ENCODE results near the gene LHFPL6.

Gene LHFPL6

GRCh38 chr13:39602614-39603366 is at the start of gene LHFPL6:
TSS of gene LHFPL6 (minus strand) at chr13:39603193.
- peak; percentile 13 for DNase-seq (ENCODE audit: low read depth)

- DNase-seq (ENCODE audit: low read depth) = no peak
Observed at GRCh38 chr13:39646122-39646521, 43.1 kb upstream of the LHFPL6 start.

DNA sequence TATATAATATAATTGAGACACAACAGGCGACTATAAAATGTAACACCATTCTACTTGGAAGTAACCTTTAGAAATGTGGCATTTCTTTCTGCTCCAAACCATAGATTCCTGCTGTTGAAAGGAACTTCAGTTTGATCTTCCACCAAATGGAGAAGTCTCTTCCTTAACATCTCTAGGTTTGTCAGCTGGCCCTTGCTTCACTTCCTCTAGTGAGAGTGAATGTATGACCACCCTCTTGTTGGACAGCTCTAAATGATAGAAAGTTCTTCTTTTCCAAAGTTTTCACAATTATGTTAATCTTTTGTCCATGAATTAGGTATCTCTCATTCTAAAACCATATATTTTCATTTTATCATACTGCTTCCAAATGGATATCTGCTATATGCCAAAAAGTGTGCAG is 38.7 kb upstream of the LHFPL6 start:
- DNase-seq (ENCODE audit: low read depth) = no peak

DNA sequence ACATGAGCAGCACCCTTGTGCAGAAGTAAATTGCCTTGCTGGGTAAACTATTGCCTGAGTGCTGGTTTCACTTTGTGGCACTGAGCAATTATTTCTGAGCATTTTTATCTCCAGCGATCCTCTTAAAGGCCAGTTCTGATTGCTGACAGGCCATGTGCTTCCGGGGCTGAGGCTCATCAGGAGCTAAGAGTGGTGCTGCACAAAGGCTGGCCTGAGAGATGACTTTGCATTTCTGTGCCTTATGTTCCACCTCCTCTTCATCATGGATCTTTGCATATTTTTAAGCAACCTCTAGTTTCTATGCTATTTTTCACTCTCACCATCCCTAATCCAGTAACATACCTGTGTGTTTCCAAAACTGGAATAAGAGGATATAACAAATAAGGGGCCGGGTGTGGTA is 34.9 kb upstream of the LHFPL6 start:
- DNase-seq (ENCODE audit: low read depth) = no peak

DNA sequence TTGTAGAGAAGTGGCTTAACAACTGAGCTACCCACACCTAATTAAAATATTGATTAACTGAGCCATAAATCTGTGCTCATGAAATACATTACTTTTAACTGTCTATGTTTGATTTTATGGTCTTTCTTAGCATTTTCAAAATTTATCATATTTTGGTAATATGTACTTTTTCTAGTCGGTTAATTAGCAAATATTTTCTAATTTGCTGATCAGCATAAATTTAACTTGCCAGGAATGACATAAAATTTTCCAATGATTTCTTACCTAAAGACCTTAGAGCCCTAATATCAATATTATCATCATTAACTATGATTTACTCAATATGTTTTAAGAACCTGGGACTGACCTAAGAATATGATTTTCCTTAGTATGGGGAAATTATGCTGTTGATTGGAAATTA is 32.6 kb upstream of the LHFPL6 start:
- DNase-seq (ENCODE audit: low read depth) = no peak

GRCh38 chr13:39632994-39633393 is 30.0 kb upstream of the LHFPL6 start:
- DNase-seq (ENCODE audit: low read depth) = no peak

DNA sequence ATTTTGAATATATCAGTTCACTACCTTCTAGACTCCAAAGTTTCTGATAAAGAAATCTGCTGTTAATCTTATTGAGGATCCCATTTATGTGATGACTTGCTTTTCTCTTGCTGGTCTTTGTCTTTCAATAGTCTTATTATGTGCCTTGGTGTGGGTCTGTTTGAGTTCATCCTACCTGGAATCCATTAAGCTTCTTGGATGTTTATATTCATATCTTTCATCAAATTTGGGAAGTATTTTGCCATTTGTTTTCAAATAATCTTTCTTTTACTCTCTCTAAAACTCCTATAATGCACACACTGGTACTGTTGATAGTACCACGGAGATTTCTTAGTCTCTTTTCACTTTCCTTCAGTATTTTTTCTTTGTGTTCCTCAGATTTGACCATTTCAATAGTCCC is 28.3 kb upstream of the LHFPL6 start:
- no peak for DNase-seq (ENCODE audit: low read depth)

- DNase-seq (ENCODE audit: low read depth) = no peak
Observed at GRCh38 chr13:39623466-39623865, 20.5 kb upstream of the LHFPL6 start.

- DNase-seq (ENCODE audit: low read depth) = no peak
Observed at GRCh38 chr13:39618561-39618960, 15.6 kb upstream of the LHFPL6 start.

DNA sequence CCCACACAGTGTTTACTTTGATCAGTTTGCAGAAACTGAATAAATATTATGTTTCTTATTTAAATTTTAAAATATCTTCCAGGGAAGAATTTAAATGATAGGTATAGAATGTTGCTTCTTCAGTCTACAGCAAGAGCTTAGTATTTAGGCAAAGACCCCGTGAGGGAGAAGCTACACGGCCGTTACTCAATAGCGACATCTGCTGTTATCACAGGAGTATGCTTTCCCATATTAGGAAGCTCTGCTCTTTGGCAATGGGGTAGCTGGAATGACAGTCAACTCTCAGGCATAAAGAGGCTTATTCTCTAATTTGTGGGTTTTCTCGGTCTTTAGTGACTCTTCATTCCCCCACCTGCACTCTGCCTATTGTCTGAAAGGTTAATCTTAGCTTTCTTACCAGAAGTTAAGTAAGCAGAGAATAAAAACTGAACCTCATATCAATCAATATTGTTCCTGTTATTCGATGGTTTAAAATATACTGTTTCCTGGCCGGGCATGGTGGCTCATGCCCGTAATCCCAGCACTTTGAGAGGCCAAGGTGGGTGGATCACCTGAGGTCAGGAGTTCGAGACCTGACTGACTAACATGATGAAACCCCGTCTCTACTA is 13.2 kb upstream of the LHFPL6 start:
- no peak for DNase-seq (ENCODE audit: low read depth)

- DNase-seq (ENCODE audit: low read depth) = peak; percentile 37
Observed at GRCh38 chr13:39612023-39612637, 9.1 kb upstream of the LHFPL6 start.

- DNase-seq (ENCODE audit: low read depth) = no peak
Observed at GRCh38 chr13:39607876-39608275, 4.9 kb upstream of the LHFPL6 start.

- DNase-seq (ENCODE audit: low read depth) = no peak
Observed at GRCh38 chr13:39605677-39606320, 2.8 kb upstream of the LHFPL6 start.

DNA sequence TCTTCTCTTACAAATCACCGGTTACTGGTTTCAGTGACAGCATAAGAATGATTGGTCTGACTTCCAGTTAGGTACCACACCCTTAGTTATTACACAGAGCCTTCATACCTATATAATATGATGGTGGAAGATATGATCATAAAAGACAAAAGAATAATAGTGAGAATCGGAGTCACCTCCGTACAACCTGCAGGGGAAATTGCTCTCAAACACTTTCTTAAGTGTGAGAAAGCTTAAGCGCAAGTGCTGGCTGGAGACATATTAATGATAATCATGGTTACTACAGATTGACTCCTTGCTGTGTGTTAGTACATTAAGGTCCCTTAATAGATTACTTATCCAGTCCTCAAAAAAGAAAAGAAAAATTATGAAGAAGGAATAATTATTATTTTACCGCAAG is 1.8 kb upstream of the LHFPL6 start:
- DNase-seq (ENCODE audit: low read depth) = no peak

DNA sequence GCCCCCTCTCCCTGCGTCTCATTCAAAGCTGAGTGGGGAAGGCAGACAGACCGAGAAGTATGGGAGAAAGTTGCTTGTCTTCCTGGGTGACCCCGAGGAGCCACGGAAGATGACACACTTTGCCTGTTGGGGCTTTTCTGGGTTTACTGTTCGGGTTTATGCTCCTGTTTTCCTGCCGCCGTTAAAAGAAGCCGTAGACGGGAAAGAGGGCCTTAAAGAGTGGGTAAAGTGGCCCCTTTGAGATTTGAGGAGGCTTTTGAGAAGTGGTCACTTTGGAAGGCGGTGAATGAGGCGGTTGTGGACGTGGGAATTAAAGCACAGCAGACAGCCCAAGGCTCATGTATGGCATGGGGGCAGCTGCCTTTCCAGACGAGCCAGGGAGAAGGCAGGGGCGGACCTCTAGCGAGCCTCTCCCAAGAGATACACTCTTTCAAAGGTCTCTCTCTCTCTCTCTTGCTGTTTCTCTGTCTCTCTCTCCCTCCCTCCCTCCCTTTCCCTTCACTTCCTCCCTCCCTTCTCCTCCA is 493 bp upstream of the LHFPL6 start:
- DNase-seq (ENCODE audit: low read depth) = no peak

- DNase-seq (ENCODE audit: low read depth) = no peak
Observed at GRCh38 chr13:39602277-39602613, 748 bp downstream of the LHFPL6 start.

- no peak for DNase-seq (ENCODE audit: low read depth)
Observed at GRCh38 chr13:39601636-39602035, 1.4 kb downstream of the LHFPL6 start.

GRCh38 chr13:39600766-39601165 is 2.2 kb downstream of the LHFPL6 start:
- DNase-seq (ENCODE audit: low read depth) = no peak

DNA sequence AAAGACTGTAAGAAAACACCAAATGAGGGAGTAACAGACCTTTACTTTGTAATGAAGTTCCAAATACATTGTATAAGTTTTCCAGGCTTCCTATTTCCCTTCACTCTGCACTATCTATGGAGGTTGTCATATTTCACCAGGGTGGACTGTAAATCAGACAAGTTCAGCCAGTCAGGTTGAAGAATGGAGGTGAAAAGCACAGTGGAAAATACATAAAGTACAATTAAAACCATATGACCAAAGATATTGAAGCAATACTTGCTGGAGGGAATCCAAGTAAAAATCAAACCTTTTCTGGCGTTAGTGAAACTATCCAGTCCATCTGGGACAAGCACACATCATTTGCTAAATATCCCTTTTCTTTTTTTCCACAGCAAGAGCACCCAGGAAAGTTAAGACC is 3.2 kb downstream of the LHFPL6 start:
- DNase-seq (ENCODE audit: low read depth) = no peak

DNA sequence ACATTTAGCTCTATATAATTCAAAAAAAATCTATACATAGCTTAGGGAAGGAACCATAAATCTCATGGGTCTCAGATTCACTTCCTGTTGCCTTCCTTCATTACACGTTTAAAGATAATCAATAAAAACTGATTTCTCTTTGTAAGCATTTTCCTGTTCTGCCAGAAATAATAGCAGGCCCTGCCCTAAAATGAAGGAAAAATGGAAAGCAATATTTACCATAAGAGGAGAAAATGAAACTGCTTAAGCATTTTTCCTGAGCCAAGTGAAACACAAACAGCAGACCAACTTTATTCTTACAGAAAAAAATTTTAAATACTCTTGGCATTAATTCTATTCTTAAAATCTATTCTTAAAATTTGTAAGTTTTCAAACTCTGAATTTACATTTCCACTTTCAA is 4.0 kb downstream of the LHFPL6 start:
- DNase-seq (ENCODE audit: low read depth) = no peak

DNA sequence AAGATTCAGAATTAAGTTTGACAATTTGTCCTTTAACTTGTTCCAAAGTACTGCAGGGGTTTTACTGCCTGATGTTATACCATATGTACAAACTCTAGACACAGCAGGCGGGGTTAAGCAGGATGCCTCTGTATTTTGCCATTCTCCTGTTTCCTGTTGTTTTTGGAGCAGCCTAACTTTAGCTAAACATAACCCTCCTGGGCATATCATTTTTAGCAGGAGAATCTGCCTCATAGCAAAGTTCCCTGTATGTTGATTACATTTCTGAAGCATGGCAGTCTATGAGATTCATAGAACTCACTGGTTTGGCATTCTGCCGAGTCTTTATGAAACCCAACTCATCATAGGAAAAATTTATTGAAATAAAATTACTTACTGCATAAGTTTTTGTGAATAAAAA is 5.2 kb downstream of the LHFPL6 start:
- DNase-seq (ENCODE audit: low read depth) = no peak

DNA sequence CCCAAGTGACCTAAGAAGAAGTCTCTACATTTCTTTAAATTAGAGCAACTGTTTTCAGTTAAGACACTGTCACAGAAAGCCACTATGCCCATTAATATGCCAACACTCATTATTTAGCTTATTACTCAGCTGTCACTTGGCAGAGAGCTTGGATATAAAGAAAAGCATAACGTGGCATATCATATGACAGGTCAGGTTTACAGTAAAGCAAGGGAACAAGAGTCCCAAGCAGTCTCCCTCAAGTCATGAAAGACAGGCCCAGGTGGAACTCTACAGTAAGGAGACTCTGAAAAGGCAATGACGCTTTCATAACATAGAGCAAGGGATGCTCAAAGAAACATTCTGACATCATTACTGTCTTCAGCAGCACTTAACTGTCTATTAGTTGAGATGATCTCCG is 6.3 kb downstream of the LHFPL6 start:
- DNase-seq (ENCODE audit: low read depth) = no peak

DNA sequence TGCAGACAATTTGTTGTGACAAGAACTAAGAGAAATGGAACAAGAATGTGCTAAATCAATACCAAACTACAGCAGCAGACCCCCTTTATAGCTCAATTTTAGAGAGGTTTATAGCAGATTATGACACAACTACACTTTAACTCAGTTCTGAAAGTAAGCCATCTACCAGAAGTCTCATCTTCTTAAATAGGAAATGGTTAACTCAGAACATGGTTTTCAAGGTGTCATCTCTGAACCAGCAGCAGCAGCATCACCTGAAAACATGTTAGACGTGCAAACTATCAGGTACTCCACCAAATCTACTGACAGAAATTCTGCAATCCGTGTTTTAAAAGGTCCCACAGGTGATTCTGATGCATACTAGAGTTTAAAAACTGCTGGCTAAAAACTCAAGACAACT is 6.8 kb downstream of the LHFPL6 start:
- no peak for DNase-seq (ENCODE audit: low read depth)

Measured in stimulated activated CD8-positive, alpha-beta memory T cell treated with anti-CD3 and anti-CD28 coated beads, Interleukin-15, amount 100 ng/mL, for 1 hour (primary cell).